ENCODE measurements around the gene KCNQ5. TPM values are rescaled to one million over a fixed set of nuclear protein-coding genes. Genes with fewer than 3 reads are reported as not detected.

KCNQ5 gene
- total RNA-seq, 1 donor from 2014 or later, result 3.9 TPM

DNA sequence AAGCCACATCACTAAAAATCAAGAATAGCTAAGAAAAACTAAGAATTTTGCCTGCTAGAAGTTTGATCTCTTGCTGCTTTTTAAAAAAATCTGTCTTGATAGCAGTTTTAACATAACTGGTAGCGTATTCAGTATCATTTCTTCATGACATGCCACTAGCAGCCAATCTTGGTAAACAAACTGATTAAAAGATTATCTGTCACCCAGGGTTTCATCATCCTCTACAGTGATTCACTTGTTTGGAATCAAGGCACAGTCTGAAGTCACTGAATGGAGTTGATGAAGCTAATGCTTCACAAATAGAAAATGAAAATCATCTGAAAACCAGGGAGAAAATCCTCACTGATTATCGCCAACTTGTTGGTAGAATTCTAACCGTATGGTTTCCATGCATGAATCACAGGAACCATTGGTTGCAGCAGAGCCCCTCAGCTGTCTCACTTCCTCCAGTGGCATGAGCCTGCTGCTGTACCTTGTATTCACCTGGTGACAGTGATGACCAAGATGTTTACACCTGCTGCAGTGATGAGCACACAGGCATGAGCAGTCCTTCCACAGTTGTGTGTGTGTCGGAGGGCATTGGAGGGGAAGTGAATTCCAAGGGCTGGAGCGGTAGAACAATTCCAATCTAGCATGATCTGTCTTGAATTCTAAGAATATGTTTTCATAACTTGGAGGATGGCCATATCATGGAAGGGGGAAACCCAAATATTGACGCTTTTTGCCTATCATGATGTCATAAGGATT, 328.4 kb downstream of the KCNQ5 start:
- intact Hi-C loops (cut with DNase I), result no loop called here
- Histone ChIP-seq H3K27me3 (no peaks in the 10 kb centered on the region), H3K36me3 (no peaks in the 10 kb centered on the region), H3K9me3 (no peaks in the 10 kb centered on the region), H3K27ac (no peak overlapping the region), H3K4me1 (no peaks in the 10 kb centered on the region), H3K4me3 (no peak overlapping the region)
- TF ChIP-seq POLR2A (IDR thresholded peaks at IDR 0.05) (no peak), POLR2AphosphoS5 (IDR thresholded peaks at IDR 0.05; ENCODE audit: insufficient read depth in 1 of 2, low read depth in 1 of 2) (peak in 1 of 2 donors; percentile 53)
- TF ChIP-seq, protein P1, sequence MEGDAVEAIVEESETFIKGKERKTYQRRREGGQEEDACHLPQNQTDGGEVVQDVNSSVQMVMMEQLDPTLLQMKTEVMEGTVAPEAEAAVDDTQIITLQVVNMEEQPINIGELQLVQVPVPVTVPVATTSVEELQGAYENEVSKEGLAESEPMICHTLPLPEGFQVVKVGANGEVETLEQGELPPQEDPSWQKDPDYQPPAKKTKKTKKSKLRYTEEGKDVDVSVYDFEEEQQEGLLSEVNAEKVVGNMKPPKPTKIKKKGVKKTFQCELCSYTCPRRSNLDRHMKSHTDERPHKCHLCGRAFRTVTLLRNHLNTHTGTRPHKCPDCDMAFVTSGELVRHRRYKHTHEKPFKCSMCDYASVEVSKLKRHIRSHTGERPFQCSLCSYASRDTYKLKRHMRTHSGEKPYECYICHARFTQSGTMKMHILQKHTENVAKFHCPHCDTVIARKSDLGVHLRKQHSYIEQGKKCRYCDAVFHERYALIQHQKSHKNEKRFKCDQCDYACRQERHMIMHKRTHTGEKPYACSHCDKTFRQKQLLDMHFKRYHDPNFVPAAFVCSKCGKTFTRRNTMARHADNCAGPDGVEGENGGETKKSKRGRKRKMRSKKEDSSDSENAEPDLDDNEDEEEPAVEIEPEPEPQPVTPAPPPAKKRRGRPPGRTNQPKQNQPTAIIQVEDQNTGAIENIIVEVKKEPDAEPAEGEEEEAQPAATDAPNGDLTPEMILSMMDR (IDR thresholded peaks at IDR 0.05), result no peak
- no peak for DNase-seq (ENCODE audit: extremely low spot score in 2 of 2)

GRCh38 chr6:72952808-72953630, 331.2 kb downstream of the KCNQ5 start:
- no peaks in the 10 kb centered on the region for H3K27me3 ChIP-seq
- H3K27ac ChIP-seq, result no peak overlapping the region
- H3K4me3 ChIP-seq, result no peak overlapping the region
- intact Hi-C loops (cut with DNase I), result no loop called here
- TF ChIP-seq, protein P1 (IDR thresholded peaks at IDR 0.05), result no peak
- TF ChIP-seq POLR2AphosphoS5 (IDR thresholded peaks at IDR 0.05; ENCODE audit: insufficient read depth in 1 of 2, low read depth in 1 of 2), result peak in 1 of 2 donors; percentile 75
- no peaks in the 10 kb centered on the region for H3K36me3 ChIP-seq
- H3K4me1 ChIP-seq, result no peaks in the 10 kb centered on the region
- no peaks in the 10 kb centered on the region for H3K9me3 ChIP-seq
- DNase-seq (ENCODE audit: extremely low spot score in 2 of 2), result no peak

DNA sequence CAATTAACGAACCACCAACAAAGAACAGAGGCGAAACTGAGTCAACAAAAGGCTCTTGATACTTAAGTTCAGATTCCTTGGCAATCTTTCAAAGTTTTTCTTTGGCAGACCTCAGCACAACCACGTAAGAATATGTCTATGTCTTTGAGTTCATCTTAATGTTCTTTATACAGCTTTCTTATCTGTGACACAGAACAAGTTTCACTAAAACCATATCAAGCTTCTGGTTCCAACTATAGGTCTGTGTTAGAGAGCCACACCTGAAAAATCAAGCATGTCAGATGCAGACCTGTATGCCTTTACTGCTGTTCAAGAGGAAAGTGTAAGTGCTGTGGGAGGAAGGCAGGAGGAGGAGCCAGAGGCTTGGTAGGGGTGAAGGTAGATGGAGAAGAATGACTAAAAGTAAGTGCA, 332.1 kb downstream of the KCNQ5 start:
- no peak overlapping the region for H3K27ac ChIP-seq
- H3K27me3 ChIP-seq, result no peaks in the 10 kb centered on the region
- no peaks in the 10 kb centered on the region for H3K4me1 ChIP-seq
- no peak for DNase-seq (ENCODE audit: extremely low spot score in 2 of 2)
- TF ChIP-seq POLR2A (IDR thresholded peaks at IDR 0.05) (no peak), POLR2AphosphoS5 (IDR thresholded peaks at IDR 0.05; ENCODE audit: insufficient read depth in 1 of 2, low read depth in 1 of 2) (no peak)
- TF ChIP-seq, protein P1 (IDR thresholded peaks at IDR 0.05), result no peak
- no peaks in the 10 kb centered on the region for H3K9me3 ChIP-seq
- no peaks in the 10 kb centered on the region for H3K36me3 ChIP-seq
- no peak overlapping the region for H3K4me3 ChIP-seq
- intact Hi-C loops (cut with DNase I), result no loop called here

DNA sequence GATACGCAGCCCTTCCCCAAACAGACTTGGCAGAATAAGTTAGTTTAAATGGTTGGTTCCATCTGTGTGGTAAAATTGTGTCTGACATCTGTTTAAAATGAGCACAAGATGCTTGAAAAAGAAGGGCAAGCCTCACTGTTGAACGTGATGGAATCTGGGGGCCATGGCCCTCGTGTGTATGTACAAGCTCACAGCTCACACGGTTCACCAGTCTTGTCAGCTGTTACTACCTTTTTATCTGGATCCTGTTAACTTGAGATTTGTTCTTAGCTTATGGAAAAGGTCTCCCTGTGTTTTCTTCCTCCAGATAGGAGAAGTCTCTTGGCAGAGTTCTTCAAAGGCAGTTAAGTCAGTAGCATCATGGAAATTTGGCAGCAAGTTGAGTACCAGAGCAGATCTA, 332.9 kb downstream of the KCNQ5 start:
- H3K36me3 ChIP-seq, result no peaks in the 10 kb centered on the region
- no peak overlapping the region for H3K4me3 ChIP-seq
- no peak for DNase-seq (ENCODE audit: extremely low spot score in 2 of 2)
- no peaks in the 10 kb centered on the region for H3K4me1 ChIP-seq
- no peaks in the 10 kb centered on the region for H3K27me3 ChIP-seq
- intact Hi-C loops (cut with DNase I), result no loop called here
- no peaks in the 10 kb centered on the region for H3K9me3 ChIP-seq
- no peak overlapping the region for H3K27ac ChIP-seq
- TF ChIP-seq POLR2AphosphoS5 (IDR thresholded peaks at IDR 0.05; ENCODE audit: insufficient read depth in 1 of 2, low read depth in 1 of 2), result no peak
- no peak for TF ChIP-seq POLR2A (IDR thresholded peaks at IDR 0.05)
- TF ChIP-seq, protein P1 (IDR thresholded peaks at IDR 0.05), result no peak

- TF ChIP-seq, protein P1 (IDR thresholded peaks at IDR 0.05), result no peak
- no peak for TF ChIP-seq POLR2A (IDR thresholded peaks at IDR 0.05)
- TF ChIP-seq POLR2AphosphoS5 (IDR thresholded peaks at IDR 0.05; ENCODE audit: insufficient read depth in 1 of 2, low read depth in 1 of 2), result no peak
- no peaks in the 10 kb centered on the region for H3K9me3 ChIP-seq
- no peaks in the 10 kb centered on the region for H3K36me3 ChIP-seq
- H3K4me3 ChIP-seq, result no peak overlapping the region
- intact Hi-C loops (cut with DNase I), result no loop called here
- H3K27me3 ChIP-seq, result no peaks in the 10 kb centered on the region
- H3K4me1 ChIP-seq, result no peaks in the 10 kb centered on the region
- no peak for DNase-seq (ENCODE audit: extremely low spot score in 2 of 2)
- H3K27ac ChIP-seq, result no peak overlapping the region
Observed at GRCh38 chr6:72955666-72956065, 333.8 kb downstream of the KCNQ5 start.

All from vagina (tissue), 2 donors.